ENCODE measurements around the gene POLN.

DNA sequence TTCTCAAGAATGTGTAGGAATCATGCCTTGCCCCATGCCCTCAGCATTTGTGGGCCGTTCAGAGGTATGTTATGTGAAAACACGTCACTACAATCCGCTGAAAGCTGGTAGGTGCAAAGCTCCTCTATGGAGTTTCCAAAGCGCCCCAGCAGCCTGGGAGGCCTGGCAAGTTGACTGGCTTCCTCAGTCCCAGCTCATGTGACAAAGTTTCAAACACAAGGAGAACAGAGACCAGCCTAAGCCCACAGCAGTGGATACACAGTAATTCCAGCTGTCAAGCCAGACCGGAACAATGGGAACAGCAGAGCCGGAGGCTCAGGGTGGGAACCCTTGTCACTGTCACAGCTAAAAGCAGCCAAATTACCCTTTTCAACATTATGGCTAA, 149.3 kb downstream of the POLN start:
- TF ChIP-seq, protein P1, sequence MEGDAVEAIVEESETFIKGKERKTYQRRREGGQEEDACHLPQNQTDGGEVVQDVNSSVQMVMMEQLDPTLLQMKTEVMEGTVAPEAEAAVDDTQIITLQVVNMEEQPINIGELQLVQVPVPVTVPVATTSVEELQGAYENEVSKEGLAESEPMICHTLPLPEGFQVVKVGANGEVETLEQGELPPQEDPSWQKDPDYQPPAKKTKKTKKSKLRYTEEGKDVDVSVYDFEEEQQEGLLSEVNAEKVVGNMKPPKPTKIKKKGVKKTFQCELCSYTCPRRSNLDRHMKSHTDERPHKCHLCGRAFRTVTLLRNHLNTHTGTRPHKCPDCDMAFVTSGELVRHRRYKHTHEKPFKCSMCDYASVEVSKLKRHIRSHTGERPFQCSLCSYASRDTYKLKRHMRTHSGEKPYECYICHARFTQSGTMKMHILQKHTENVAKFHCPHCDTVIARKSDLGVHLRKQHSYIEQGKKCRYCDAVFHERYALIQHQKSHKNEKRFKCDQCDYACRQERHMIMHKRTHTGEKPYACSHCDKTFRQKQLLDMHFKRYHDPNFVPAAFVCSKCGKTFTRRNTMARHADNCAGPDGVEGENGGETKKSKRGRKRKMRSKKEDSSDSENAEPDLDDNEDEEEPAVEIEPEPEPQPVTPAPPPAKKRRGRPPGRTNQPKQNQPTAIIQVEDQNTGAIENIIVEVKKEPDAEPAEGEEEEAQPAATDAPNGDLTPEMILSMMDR (IDR thresholded peaks at IDR 0.05), result no peak
- TF ChIP-seq POLR2A (IDR thresholded peaks at IDR 0.05), result no peak

All from uterus (tissue), 2 donors.